Ovary (tissue), 10 donors: ENCODE data around the gene ZNF850. TPM values are rescaled to one million over a fixed set of nuclear protein-coding genes. Genes with fewer than 3 reads are reported as not detected.

Experiments
- DNase-seq, 5 donors: peaks; one replicate each; pipeline ENCODE4 v3.0.0-alpha.2; 2019 to 2020
- H3K27ac ChIP-seq, 2 donors: fragments of 200-600 bp; one replicate each; pipeline versions ENCODE4 v1.5.1 to v1.8.0; 2019 to 2022
- H3K27me3 ChIP-seq: fragments of 200-600 bp; one replicate; pipeline ENCODE4 v1.8.0; 2022
- H3K36me3 ChIP-seq: fragments of 200-600 bp; sonication (generic); one replicate; pipeline ENCODE4 v1.5.1; 2019
- H3K4me1 ChIP-seq: one replicate; pipeline ENCODE4 v1.8.1; 2013; ENCODE audit warnings: mild to moderate bottlenecking, moderate library complexity; ENCODE audit not compliant: insufficient read depth
- H3K4me3 ChIP-seq: fragments of 200-600 bp; sonication (generic); one replicate; pipeline ENCODE4 v1.5.1; 2017
- H3K9me3 ChIP-seq, 2 donors: fragments of 200-600 bp in 1 of 2; sonication (generic) in 1 of 2; one replicate each; pipeline versions ENCODE4 v1.5.1 to v1.8.1; 2013 to 2019; ENCODE audit warnings: mild to moderate bottlenecking in 1 of 2, moderate library complexity in 1 of 2
- CTCF ChIP-seq, 3 donors: fragments of 450-650 bp in 2 of 3; fragments of 200-600 bp in 1 of 3; IDR thresholded peaks; one replicate each; pipeline versions ENCODE4 v1.5.1 to v1.8.0; 2016 to 2022; ENCODE audit warnings: antibody characterized with exemption in 3 of 3, mild to moderate bottlenecking in 1 of 3
- EP300 ChIP-seq: sonication (generic); formaldehyde crosslinking; IDR thresholded peaks from one replicate; pipeline ENCODE4 v1.6.1; 2017; ENCODE audit warnings: antibody characterized with exemption
- POLR2A ChIP-seq: fragments of 450-650 bp; IDR thresholded peaks from one replicate; pipeline ENCODE4 v1.6.1; 2017; ENCODE audit warnings: antibody characterized with exemption, mild to moderate bottlenecking, moderate library complexity
- WGBS, 3 donors: extraction: QIAGEN DNeasy Blood & Tissue Kit in 1 of 3; methylation state at CpG; one replicate each; pipeline versions ENCODE4 v1.1.5 to v1.1.7; 2013 to 2017; 5-methylcytosine and 5-hydroxymethylcytosine counted together
- intact Hi-C, 4 donors: fragments of 100-400 bp; cut with DNase I; formaldehyde crosslinking; loops; one replicate each; pipeline versions ENCODE4 v1.11.0 to v1.15.1; 2022 to 2023
- long read RNA-seq, 3 donors: library from polyadenylated mRNA in 2 of 3; unstranded in 2 of 3; transcript quantifications; one replicate each; pipeline ENCODE4 v2.0.0 and lab custom pipeline, GENCODE V29; 2021 to 2026
- polyA plus RNA-seq, 2 donors: library from polyadenylated mRNA; stranded (reverse); fragments of 200-250 nt in 1 of 2; fragments of 350-450 nt in 1 of 2; fragmentation: Illumina TruSeq in 1 of 2; extraction: RNeasy Lipid Tissue Mini Kit (QIAGEN cat#74804) in 1 of 2; gene quantifications; one replicate each; pipeline ENCODE4 v1.2.3, GENCODE V29; 2013 to 2014
- total RNA-seq, 7 donors: library from RNA; depleted of rRNA in 2 of 7; stranded (reverse); fragments of >200 nt in 2 of 7; fragmentation: NEBNext Ultra II Directional in 3 of 7; extraction: Animal tissue kit (Norgen Biotek cat#: 25700) in 3 of 7; gene quantifications; one replicate each; pipeline versions ENCODE4 v1.1.0 to v1.2.4, GENCODE V29; 2016 to 2023
- donor health status: DM: no; HTN: no; CAD: no; lungs with moderate emphysema.
- donor health status: DM: no; HTN: no; CAD: no.
- donor health status: Bipolar disorder and iron deficiency.
- donor health status: DM: yes; HTN: yes; CAD: no.
- donor health status: DM: no; HTN: no; CAD: no.
- donor health status: DM: yes; HTN: yes; CAD: no.

The ZNF850 gene
- total RNA-seq, result 10 to 100 TPM in 1 of 7 donors, 1 to 10 TPM in 6; 2.8 to 10.1 (median 7.4) TPM
- 1 to 10 TPM; 1.1 to 1.3 TPM for polyA plus RNA-seq
- long read RNA-seq, donor 1, full-length matches to known transcripts, result 1 of 3 reads
- long read RNA-seq, donor 1, partial matches to known transcripts, result 0 of 3 reads
- long read RNA-seq, donor 1, other reads (novel, unspliced or antisense), result 2 of 3 reads
- long read RNA-seq, donor 2, result 0 reads
- long read RNA-seq, donor 3, partial matches to known transcripts, result 0 of 3 reads
- long read RNA-seq, donor 3, other reads (novel, unspliced or antisense), result 3 of 3 reads

GRCh38 chr19:36772311-36773222, at the start of gene ZNF850:
TSS of gene ZNF850 (minus strand) at chr19:36772807. CDS start at chr19:36762606, 10,201 bp downstream.
- Histone ChIP-seq H3K27ac (peak within 1 kb of the TSS; percentile 39 to 78), H3K9me3 (peaks cover 0 to 12% of the 10 kb centered on the region in 2 donors), H3K27me3 (no peaks in the 10 kb centered on the region), H3K4me3 (peak within 1 kb of the TSS; percentile 81), H3K36me3 (no peaks in the 10 kb centered on the region), H3K4me1 (no peaks in the 10 kb centered on the region)
- whole genome bisulfite sequencing, 3 donors, result 0% methylated on average over 57 of the region's 57 CpGs
- intact Hi-C loops, result loop anchor here in 1 of 4 donors (2.0 kb wide), 1 partner anchor 24 kb away; no protein-coding TSS in a partner anchor
- DNase-seq, result peak; percentile 95 to 98 (median 95)
- no peak for TF ChIP-seq CTCF (IDR thresholded peaks at IDR 0.05)
- TF ChIP-seq POLR2A, result no peak
- TF ChIP-seq EP300, result no peak

GRCh38 chr19:36821758-36822157, 49.2 kb upstream of the ZNF850 start:
- H3K4me1 ChIP-seq, result no peaks in the 10 kb centered on the region
- 93 to 97% (median 95%) methylated on average over 5 of the region's 5 CpGs for WGBS, 3 donors
- H3K4me3 ChIP-seq, result no peak overlapping the region
- no peak for DNase-seq
- peaks cover 5% of the 10 kb centered on the region for H3K36me3 ChIP-seq
- intact Hi-C loops, result no loop called here
- H3K27ac ChIP-seq, result no peak overlapping the region
- no peaks in the 10 kb centered on the region for H3K27me3 ChIP-seq
- peaks cover 18 to 78% of the 10 kb centered on the region in 2 donors for H3K9me3 ChIP-seq
- TF ChIP-seq POLR2A, result no peak
- TF ChIP-seq EP300, result no peak
- no peak for TF ChIP-seq CTCF (IDR thresholded peaks at IDR 0.05)

- Histone ChIP-seq H3K4me1 (no peaks in the 10 kb centered on the region), H3K4me3 (no peak overlapping the region), H3K27me3 (no peaks in the 10 kb centered on the region), H3K9me3 (peaks cover 13 to 67% of the 10 kb centered on the region in 2 donors), H3K36me3 (peaks cover 5% of the 10 kb centered on the region), H3K27ac (no peak overlapping the region)
- TF ChIP-seq CTCF (IDR thresholded peaks at IDR 0.05) (no peak), EP300 (no peak), POLR2A (no peak)
- intact Hi-C loops, result no loop called here
- 96 to 98% (median 97%) methylated on average over 7 of the region's 7 CpGs for WGBS, 3 donors
- DNase-seq, result no peak
These were observed 46.6 kb upstream of the ZNF850 start for GRCh38 chr19:36819130-36819630.

GRCh38 chr19:36807029-36807428, 34.4 kb upstream of the ZNF850 start:
- Histone ChIP-seq H3K27me3 (no peaks in the 10 kb centered on the region), H3K9me3 (peaks cover 11 to 48% of the 10 kb centered on the region in 2 donors), H3K36me3 (no peaks in the 10 kb centered on the region), H3K4me1 (no peaks in the 10 kb centered on the region), H3K4me3 (no peak overlapping the region), H3K27ac (no peak overlapping the region)
- TF ChIP-seq EP300, result no peak
- intact Hi-C loops, result no loop called here
- no peak for DNase-seq
